Trophoblast cell (in vitro differentiated cells and primary cell): ENCODE data around the gene RRP36.

ENCODE experiments used
- DNase-seq, 2 donors: peaks; one replicate each; pipeline ENCODE4 v3.0.0-alpha.2; 2016
- H2AFZ ChIP-seq: 2 replicates; pipeline ENCODE4 v1.6.1; 2013; ENCODE audit warnings: low read length, moderate library complexity, mild to moderate bottlenecking; ENCODE audit not compliant: insufficient read depth, poor library complexity
- H2AK5ac ChIP-seq: 2 replicates; pipeline ENCODE4 v1.6.1; 2013; ENCODE audit warnings: mild to moderate bottlenecking, low read length
- H2BK120ac ChIP-seq: 2 replicates; pipeline ENCODE4 v1.6.1; 2013; ENCODE audit warnings: low read length, mild to moderate bottlenecking, moderate library complexity; ENCODE audit not compliant: insufficient read depth, poor library complexity
- H2BK12ac ChIP-seq: 2 replicates; pipeline ENCODE4 v1.6.1; 2013; ENCODE audit warnings: mild to moderate bottlenecking, low read length, moderate library complexity
- H2BK5ac ChIP-seq: 2 replicates; pipeline ENCODE4 v1.6.1; 2013; ENCODE audit warnings: low read length, low read depth, moderate library complexity, mild to moderate bottlenecking; ENCODE audit not compliant: poor library complexity
- H3K14ac ChIP-seq: 2 replicates; pipeline ENCODE4 v1.6.1; 2013; ENCODE audit warnings: mild to moderate bottlenecking, low read length
- H3K18ac ChIP-seq: 2 replicates; pipeline ENCODE4 v1.6.1; 2013; ENCODE audit warnings: mild to moderate bottlenecking, low read length
- H3K23ac ChIP-seq: 2 replicates; pipeline ENCODE4 v1.6.1; 2013; ENCODE audit warnings: low read length
- H3K27ac ChIP-seq: 2 replicates; pipeline ENCODE4 v1.5.1; 2013; ENCODE audit warnings: low read depth, mild to moderate bottlenecking, inconsistent platforms, low read length, moderate library complexity
- H3K27me3 ChIP-seq: 2 replicates; pipeline ENCODE4 v1.6.1; 2013; ENCODE audit warnings: inconsistent platforms, mild to moderate bottlenecking, low read length, moderate library complexity; ENCODE audit not compliant: insufficient read depth
- H3K36me3 ChIP-seq, 2 experiments: 1 replicate in 1 of 2; 2 replicates in 1 of 2; pipeline ENCODE4 v1.6.1; 2013; ENCODE audit warnings: low read length in 2 of 2, mild to moderate bottlenecking in 2 of 2, moderate library complexity in 1 of 2; ENCODE audit not compliant: insufficient read depth in 2 of 2, control insufficient read depth in 1 of 2
- H3K4ac ChIP-seq: 2 replicates; pipeline ENCODE4 v1.6.1; 2013; ENCODE audit warnings: low read depth, mild to moderate bottlenecking, low read length, moderate library complexity
- H3K4me1 ChIP-seq, 2 experiments: 1 replicate in 1 of 2; 2 replicates in 1 of 2; pipeline ENCODE4 v1.6.1; 2013; ENCODE audit warnings: low read length in 2 of 2, mild to moderate bottlenecking in 2 of 2, moderate library complexity in 1 of 2; ENCODE audit not compliant: insufficient read depth in 2 of 2, control insufficient read depth in 1 of 2
- H3K4me2 ChIP-seq: 2 replicates; pipeline ENCODE4 v1.6.1; 2013; ENCODE audit warnings: inconsistent platforms, mild to moderate bottlenecking, low read length, moderate library complexity
- H3K4me3 ChIP-seq: 2 replicates; pipeline ENCODE4 v1.5.1; 2013; ENCODE audit warnings: mild to moderate bottlenecking, low read depth, low read length, inconsistent platforms
- H3K79me1 ChIP-seq: one replicate; pipeline ENCODE4 v1.6.1; 2013; ENCODE audit warnings: low read length
- H3K79me2 ChIP-seq: 2 replicates; pipeline ENCODE4 v1.6.1; 2013; ENCODE audit warnings: low read length, mild to moderate bottlenecking; ENCODE audit not compliant: control insufficient read depth, insufficient read depth, poor library complexity
- H3K9ac ChIP-seq: 2 replicates; pipeline ENCODE4 v1.6.1; 2013; ENCODE audit warnings: mild to moderate bottlenecking, low read length
- H3K9me3 ChIP-seq: 2 replicates; pipeline ENCODE4 v1.6.1; 2013; ENCODE audit warnings: low read depth, mild to moderate bottlenecking, control low read depth, inconsistent platforms, low read length; ENCODE audit not compliant: insufficient read depth
- H4K12ac ChIP-seq: 2 replicates; pipeline ENCODE4 v1.6.1; 2013; ENCODE audit warnings: low read depth, mild to moderate bottlenecking, low read length, moderate library complexity
- H4K8ac ChIP-seq: 2 replicates; pipeline ENCODE4 v1.6.1; 2013; ENCODE audit warnings: low read depth, mild to moderate bottlenecking, low read length, moderate library complexity
- H4K91ac ChIP-seq: one replicate; pipeline ENCODE4 v1.6.1; 2013; ENCODE audit warnings: low read depth, mild to moderate bottlenecking, low read length, moderate library complexity
- WGBS: extraction: QIAGEN DNeasy Blood & Tissue Kit; methylation state at CpG from one replicate; pipeline ENCODE4 v1.1.7; 2013; ENCODE audit warnings: missing lambda C conversion rate; ENCODE audit not compliant: insufficient read length, insufficient coverage; ENCODE audit errors: extremely low coverage; 5-methylcytosine and 5-hydroxymethylcytosine counted together

RRP36 gene

DNA sequence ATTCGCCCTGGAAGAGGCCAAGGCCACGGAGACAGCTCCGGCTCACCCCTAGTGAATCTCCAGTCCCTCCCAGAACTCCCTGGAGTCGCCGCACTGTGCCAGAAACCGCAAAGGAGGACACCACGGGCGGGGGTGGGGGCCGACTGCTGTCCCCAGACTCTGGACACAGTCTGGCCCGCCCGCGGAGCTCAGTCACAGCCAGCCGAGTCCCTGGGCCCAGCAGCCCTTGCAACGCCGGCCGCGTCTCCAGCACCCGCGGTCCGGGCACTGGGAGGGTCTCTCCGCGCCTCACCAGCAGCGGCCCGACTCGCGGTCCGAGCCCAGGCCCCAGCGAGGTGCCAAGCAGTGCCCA is 43.0 kb upstream of the RRP36 start:
- H2BK12ac ChIP-seq: peak overlapping the region; percentile 71
- no peaks in the 10 kb centered on the region for H3K27me3 ChIP-seq
- H3K4me3 ChIP-seq: peak overlapping the region; percentile 83
- peak overlapping the region; percentile 94 for H4K8ac ChIP-seq
- H3K4ac ChIP-seq: peak overlapping the region; percentile 96
- peaks cover 5 to 10% of the 10 kb centered on the region in 2 experiments for H3K4me1 ChIP-seq
- peak overlapping the region; percentile 71 for H3K18ac ChIP-seq
- no peak overlapping the region for H3K23ac ChIP-seq
- peak overlapping the region; percentile 26 for H2BK120ac ChIP-seq
- H2AK5ac ChIP-seq: peak overlapping the region; percentile 90
- H3K4me2 ChIP-seq: peak overlapping the region; percentile 94
- peaks cover 2% of the 10 kb centered on the region in 2 experiments for H3K36me3 ChIP-seq
- peak overlapping the region; percentile 91 for H3K9ac ChIP-seq
- WGBS: no CpG with 5 or more reads among the region's 28 CpGs
- H4K12ac ChIP-seq: peak overlapping the region; percentile 23
- peak; percentile 8 to 47 for DNase-seq
- H2AFZ ChIP-seq: peak overlapping the region; percentile 86
- H4K91ac ChIP-seq: peak overlapping the region; percentile 64
- peaks cover 10% of the 10 kb centered on the region for H3K79me2 ChIP-seq
- peaks cover 12% of the 10 kb centered on the region for H3K79me1 ChIP-seq
- H2BK5ac ChIP-seq: no peak overlapping the region
- H3K27ac ChIP-seq: peak overlapping the region; percentile 19
- H3K14ac ChIP-seq: peak overlapping the region; percentile 71
- H3K9me3 ChIP-seq: no peaks in the 10 kb centered on the region

DNA sequence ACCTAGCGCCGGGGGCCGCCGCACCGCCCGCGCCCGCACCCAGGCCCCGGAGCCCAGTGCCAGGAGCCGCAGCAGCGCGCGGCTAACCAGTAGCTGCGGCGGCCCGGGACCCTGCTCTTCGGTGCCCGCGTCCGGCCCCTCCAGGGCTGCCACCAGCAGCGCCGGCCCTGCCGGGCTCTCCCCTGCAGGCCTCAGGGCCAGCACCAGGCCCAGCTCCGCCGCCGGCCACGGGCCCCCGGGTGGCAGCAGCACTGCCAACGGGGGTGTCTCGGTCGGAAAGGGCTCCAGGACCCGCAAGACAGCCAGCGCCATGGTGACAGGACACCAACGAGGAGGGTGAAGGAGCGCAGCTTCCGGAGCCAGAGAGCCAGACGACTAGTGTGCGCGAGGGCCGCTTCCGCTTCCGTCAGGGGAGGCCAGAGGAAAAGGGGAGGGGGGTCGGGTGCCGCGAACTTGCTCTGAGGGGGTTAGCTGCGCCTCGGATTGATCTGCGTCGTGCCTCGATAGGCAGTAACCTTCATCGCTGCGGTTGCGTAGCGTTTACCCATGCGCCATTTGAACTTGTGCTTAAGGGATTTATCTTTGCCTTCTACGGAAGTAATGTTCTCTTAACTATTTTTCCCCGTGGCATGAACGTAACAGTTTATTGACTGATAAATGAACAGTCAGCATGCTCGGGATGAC is 42.4 kb upstream of the RRP36 start, which contains the start of gene PEX6:
PEX6 (minus strand) TSS at position 343 of the 684 bp plus-strand sequence; CDS start at position 312, 31 bp downstream.
- H3K36me3 ChIP-seq: peaks cover 0 to 2% of the 10 kb centered on the region in 2 experiments
- H3K4me3 ChIP-seq: peak within 1 kb of the TSS; percentile 83
- H2BK5ac ChIP-seq: no peak within 1 kb of the TSS

DNA sequence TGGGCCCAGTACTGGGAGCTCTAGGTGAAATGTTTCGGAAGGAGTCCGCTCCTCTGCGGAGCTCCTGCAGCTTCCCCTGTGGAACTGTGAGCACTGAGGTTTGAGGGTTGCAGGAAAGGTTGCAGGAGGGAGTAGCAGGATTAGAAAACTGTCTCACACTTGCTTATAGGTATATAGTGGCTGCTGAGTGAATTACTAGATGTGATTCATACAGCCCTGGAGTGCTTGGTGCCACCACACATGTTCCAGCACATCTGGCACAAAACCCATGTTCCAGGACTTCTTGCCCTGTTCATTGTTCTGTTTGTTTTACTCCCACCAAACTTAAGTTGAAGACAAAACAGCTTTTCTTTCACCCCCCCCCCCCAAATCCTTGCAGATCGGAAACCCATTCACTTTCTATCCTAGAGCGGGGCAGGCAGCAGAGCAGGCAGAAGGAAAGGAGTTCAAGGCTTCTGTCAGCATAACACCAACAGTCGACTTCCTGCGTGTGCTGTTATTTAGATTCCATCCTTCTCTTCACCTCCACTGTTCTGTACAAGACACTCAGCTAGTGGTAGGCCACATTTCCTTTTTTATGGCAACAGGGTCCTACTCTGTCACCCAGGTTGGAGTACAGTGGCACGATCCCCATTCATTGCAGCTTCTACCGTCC is 41.8 kb upstream of the RRP36 start:
- H3K27me3 ChIP-seq: no peaks in the 10 kb centered on the region
- peak overlapping the region; percentile 94 for H4K8ac ChIP-seq
- peak overlapping the region; percentile 94 for H3K4me2 ChIP-seq
- H3K4ac ChIP-seq: no peak overlapping the region
- H4K91ac ChIP-seq: peak overlapping the region; percentile 57
- no peak overlapping the region for H3K27ac ChIP-seq
- H4K12ac ChIP-seq: peak overlapping the region; percentile 23
- H2BK120ac ChIP-seq: no peak overlapping the region
- H3K36me3 ChIP-seq: peaks cover 0 to 2% of the 10 kb centered on the region in 2 experiments
- peaks cover 14% of the 10 kb centered on the region for H3K79me2 ChIP-seq
- no peaks in the 10 kb centered on the region for H3K9me3 ChIP-seq
- H2BK12ac ChIP-seq: no peak overlapping the region
- H3K23ac ChIP-seq: no peak overlapping the region
- DNase-seq: no peak
- peak overlapping the region; percentile 80 for H2AFZ ChIP-seq
- WGBS: no CpG with 5 or more reads among the region's 9 CpGs
- no peak overlapping the region for H3K14ac ChIP-seq
- H3K9ac ChIP-seq: peak overlapping the region; percentile 66
- H3K4me3 ChIP-seq: peak overlapping the region; percentile 83
- no peak overlapping the region for H2BK5ac ChIP-seq
- H2AK5ac ChIP-seq: no peak overlapping the region
- H3K79me1 ChIP-seq: peaks cover 18% of the 10 kb centered on the region
- H3K4me1 ChIP-seq: peaks cover 8 to 12% of the 10 kb centered on the region in 2 experiments
- no peak overlapping the region for H3K18ac ChIP-seq

More for the DNA sequence above, 42.4 kb upstream of the RRP36 start, which contains the start of gene PEX6:
- Histone ChIP-seq H2BK120ac (peak within 1 kb of the TSS; percentile 26), H2AK5ac (peak within 1 kb of the TSS; percentile 90), H4K8ac (peak within 1 kb of the TSS; percentile 94), H3K4me1 (peaks cover 8 to 12% of the 10 kb centered on the region in 2 experiments), H3K18ac (peak within 1 kb of the TSS; percentile 71), H2BK12ac (peak within 1 kb of the TSS; percentile 71), H3K23ac (no peak within 1 kb of the TSS), H3K14ac (peak within 1 kb of the TSS; percentile 71), H3K27me3 (no peaks in the 10 kb centered on the region), H3K79me1 (peaks cover 14% of the 10 kb centered on the region), H3K9me3 (no peaks in the 10 kb centered on the region), H3K4me2 (peak within 1 kb of the TSS; percentile 94), H3K79me2 (peaks cover 11% of the 10 kb centered on the region), H4K91ac (peak within 1 kb of the TSS; percentile 64), H3K9ac (peak within 1 kb of the TSS; percentile 91), H3K4ac (peak within 1 kb of the TSS; percentile 96), H3K27ac (peak within 1 kb of the TSS; percentile 19), H2AFZ (peak within 1 kb of the TSS; percentile 86), H4K12ac (peak within 1 kb of the TSS; percentile 23)
- no CpG with 5 or more reads among the region's 59 CpGs for WGBS
- DNase-seq: peak; percentile 80 to 87

DNA sequence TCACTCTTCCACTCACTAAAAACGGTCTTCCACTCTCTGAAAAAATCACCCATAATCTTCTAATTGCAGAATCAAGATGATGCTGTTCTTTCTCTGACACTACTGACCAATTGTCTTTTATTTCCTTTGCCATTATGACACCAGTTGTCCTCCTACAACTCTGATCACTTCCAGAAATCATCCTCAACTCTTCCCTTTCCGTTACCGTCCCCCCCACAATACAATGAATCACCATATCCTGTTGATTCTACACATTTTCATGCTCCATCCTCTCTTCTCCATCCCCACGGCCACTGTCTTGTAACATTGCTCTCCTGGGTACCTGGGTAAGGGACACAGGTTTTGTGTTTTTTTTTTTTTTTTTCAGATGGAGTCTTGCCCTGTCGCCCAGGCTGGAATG is 39.6 kb upstream of the RRP36 start:
- Histone ChIP-seq H3K27ac (no peak overlapping the region), H3K4me3 (no peak overlapping the region), H3K4ac (no peak overlapping the region), H2BK12ac (no peak overlapping the region), H4K8ac (no peak overlapping the region), H3K4me1 (peaks cover 13 to 16% of the 10 kb centered on the region in 2 experiments), H3K14ac (no peak overlapping the region), H3K18ac (no peak overlapping the region), H2BK120ac (no peak overlapping the region), H4K91ac (no peak overlapping the region), H3K36me3 (no peaks in the 10 kb centered on the region), H3K79me2 (peaks cover 15% of the 10 kb centered on the region), H3K4me2 (no peak overlapping the region), H3K23ac (no peak overlapping the region), H3K79me1 (peaks cover 19% of the 10 kb centered on the region), H3K27me3 (no peaks in the 10 kb centered on the region), H2BK5ac (no peak overlapping the region), H2AK5ac (no peak overlapping the region), H3K9ac (no peak overlapping the region), H3K9me3 (no peaks in the 10 kb centered on the region), H4K12ac (no peak overlapping the region), H2AFZ (no peak overlapping the region)
- DNase-seq: no peak
- WGBS: 100% methylated on average over 2 of the region's 5 CpGs
